ENCODE data around the gene EP400. TPM values are rescaled to one million over a fixed set of nuclear protein-coding genes. Genes with fewer than 3 reads are reported as not detected.

EP400 gene
- total RNA-seq, 1 experiment from 2014 or later = 60.5 TPM

DNA sequence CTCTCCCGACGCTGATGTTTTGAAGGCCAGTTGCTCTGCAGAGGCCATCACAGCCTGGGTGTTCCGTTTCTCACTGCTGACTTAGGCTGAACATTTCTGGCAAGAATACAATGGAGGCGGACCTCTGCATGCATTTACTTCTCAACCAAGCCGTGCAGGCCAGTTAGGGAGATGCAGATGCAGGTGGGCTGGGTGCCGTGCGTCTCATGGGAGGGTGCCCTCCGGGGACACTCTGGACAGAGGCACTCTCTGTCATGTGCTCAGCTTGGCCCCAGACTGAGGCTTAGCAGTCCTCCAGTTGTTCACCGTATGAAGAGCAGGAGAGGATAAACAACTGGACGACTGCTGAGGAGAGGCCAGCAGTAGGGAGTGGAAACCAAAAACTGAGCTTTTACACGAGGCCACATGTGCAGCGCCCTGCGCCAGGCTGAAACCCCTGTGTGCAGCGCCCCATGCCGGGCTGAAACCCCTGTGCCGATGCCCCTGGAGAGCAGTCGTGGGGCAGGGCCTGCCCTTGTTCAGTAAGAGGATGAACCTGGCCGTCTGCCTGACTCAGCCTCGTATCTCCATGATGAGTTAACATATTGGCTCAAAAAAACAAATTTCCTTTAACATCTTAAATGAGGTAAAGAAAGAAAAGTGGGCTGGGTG, 162.0 kb downstream of the EP400 start:
- H3K4me3 ChIP-seq (ENCODE audit: low read depth, low read length) = no peak overlapping the region

DNA sequence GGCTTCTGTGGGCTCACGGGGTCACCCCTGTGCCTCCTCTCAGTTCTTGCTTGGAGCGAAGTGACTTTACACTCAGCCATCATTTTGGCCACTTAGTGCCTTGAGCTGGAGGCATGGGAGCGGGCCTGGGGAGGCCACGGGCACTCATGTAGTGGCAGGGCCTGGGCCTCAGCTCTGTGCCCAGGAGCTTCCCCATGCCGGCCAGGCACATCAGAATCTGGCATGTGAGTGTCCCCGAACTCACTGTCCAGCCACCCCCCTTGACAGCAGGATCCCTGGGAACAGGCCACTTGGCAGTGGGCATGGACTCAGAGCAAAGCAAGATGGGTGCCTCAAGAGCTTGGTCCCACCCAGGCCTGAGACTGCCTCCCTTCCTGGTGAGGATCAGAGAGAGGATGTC, 164.9 kb downstream of the EP400 start:
- TF ChIP-seq, protein P1, sequence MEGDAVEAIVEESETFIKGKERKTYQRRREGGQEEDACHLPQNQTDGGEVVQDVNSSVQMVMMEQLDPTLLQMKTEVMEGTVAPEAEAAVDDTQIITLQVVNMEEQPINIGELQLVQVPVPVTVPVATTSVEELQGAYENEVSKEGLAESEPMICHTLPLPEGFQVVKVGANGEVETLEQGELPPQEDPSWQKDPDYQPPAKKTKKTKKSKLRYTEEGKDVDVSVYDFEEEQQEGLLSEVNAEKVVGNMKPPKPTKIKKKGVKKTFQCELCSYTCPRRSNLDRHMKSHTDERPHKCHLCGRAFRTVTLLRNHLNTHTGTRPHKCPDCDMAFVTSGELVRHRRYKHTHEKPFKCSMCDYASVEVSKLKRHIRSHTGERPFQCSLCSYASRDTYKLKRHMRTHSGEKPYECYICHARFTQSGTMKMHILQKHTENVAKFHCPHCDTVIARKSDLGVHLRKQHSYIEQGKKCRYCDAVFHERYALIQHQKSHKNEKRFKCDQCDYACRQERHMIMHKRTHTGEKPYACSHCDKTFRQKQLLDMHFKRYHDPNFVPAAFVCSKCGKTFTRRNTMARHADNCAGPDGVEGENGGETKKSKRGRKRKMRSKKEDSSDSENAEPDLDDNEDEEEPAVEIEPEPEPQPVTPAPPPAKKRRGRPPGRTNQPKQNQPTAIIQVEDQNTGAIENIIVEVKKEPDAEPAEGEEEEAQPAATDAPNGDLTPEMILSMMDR (IDR thresholded peaks at IDR 0.05; ENCODE audit: insufficient read depth in 1 of 2, low read depth in 1 of 2, low read length in 1 of 2, severe bottlenecking in 1 of 2, unreplicated experiment in 1 of 2) = no peak
- intact Hi-C loops (cut with micrococcal nuclease; ENCODE audit: unreplicated experiment) = loop anchor here (1.0 kb wide), 1 partner anchor 19 kb away; no protein-coding TSS in a partner anchor
- no peaks in the 10 kb centered on the region for H3K27me3 ChIP-seq (replicated peaks; ENCODE audit: control insufficient read depth, insufficient read depth, low read length)
- POLR2A ChIA-PET = no interaction called here
- no peaks in the 10 kb centered on the region for H3K4me1 Mint-ChIP-seq (ENCODE audit: low read depth, unreplicated experiment)
- CTCF ChIA-PET = no interaction called here
- peaks cover 18% of the 10 kb centered on the region for H3K36me3 Mint-ChIP-seq (ENCODE audit: insufficient read depth, unreplicated experiment)
- H3K36me3 ChIP-seq (ENCODE audit: control insufficient read depth, insufficient read depth, low read length) = no peaks in the 10 kb centered on the region; the same call in 1 of the 2 replicates
- H3K4me3 ChIP-seq (ENCODE audit: low read depth, low read length) = no peak overlapping the region
- H3K4me1 ChIP-seq = no peaks in the 10 kb centered on the region
- BruUV-seq (replicated peaks) = no TSS peak
- H3K27ac Mint-ChIP-seq (ENCODE audit: unreplicated experiment) = no peak overlapping the region
- no peak overlapping the region for H3K4me3 Mint-ChIP-seq (ENCODE audit: unreplicated experiment)
- no peaks in the 10 kb centered on the region for H3K27me3 Mint-ChIP-seq (ENCODE audit: insufficient read depth, unreplicated experiment)
- no peaks in the 10 kb centered on the region for H3K9me3 ChIP-seq
- H3K9me3 Mint-ChIP-seq (ENCODE audit: unreplicated experiment) = no peaks in the 10 kb centered on the region
- no peak for DNase-seq

More for the DNA sequence above, 162.0 kb downstream of the EP400 start:
- Mint-ChIP-seq H3K27ac (ENCODE audit: unreplicated experiment) (no peak overlapping the region), H3K36me3 (ENCODE audit: insufficient read depth, unreplicated experiment) (peaks cover 22% of the 10 kb centered on the region), H3K4me3 (ENCODE audit: unreplicated experiment) (no peak overlapping the region), H3K27me3 (ENCODE audit: insufficient read depth, unreplicated experiment) (no peaks in the 10 kb centered on the region), H3K9me3 (ENCODE audit: unreplicated experiment) (no peaks in the 10 kb centered on the region), H3K4me1 (ENCODE audit: low read depth, unreplicated experiment) (no peaks in the 10 kb centered on the region)
- H3K27me3 ChIP-seq (replicated peaks; ENCODE audit: control insufficient read depth, insufficient read depth, low read length) = no peaks in the 10 kb centered on the region
- no peaks in the 10 kb centered on the region; the same call in none of the 2 replicates for H3K36me3 ChIP-seq (ENCODE audit: control insufficient read depth, insufficient read depth, low read length)
- POLR2A ChIA-PET = no interaction called here
- no TSS peak for BruUV-seq (replicated peaks)
- CTCF ChIA-PET = interaction anchor here (0.7 kb wide), 1 partner anchor 147 kb away, joined by 3 read pairs; no protein-coding TSS in a partner anchor
- DNase-seq = no peak
- H3K4me1 ChIP-seq = no peaks in the 10 kb centered on the region
- TF ChIP-seq, protein P1 (IDR thresholded peaks at IDR 0.05; ENCODE audit: insufficient read depth in 1 of 2, low read depth in 1 of 2, low read length in 1 of 2, severe bottlenecking in 1 of 2, unreplicated experiment in 1 of 2) = no peak
- intact Hi-C loops (cut with micrococcal nuclease; ENCODE audit: unreplicated experiment) = no loop called here
- H3K9me3 ChIP-seq = no peaks in the 10 kb centered on the region

DNA sequence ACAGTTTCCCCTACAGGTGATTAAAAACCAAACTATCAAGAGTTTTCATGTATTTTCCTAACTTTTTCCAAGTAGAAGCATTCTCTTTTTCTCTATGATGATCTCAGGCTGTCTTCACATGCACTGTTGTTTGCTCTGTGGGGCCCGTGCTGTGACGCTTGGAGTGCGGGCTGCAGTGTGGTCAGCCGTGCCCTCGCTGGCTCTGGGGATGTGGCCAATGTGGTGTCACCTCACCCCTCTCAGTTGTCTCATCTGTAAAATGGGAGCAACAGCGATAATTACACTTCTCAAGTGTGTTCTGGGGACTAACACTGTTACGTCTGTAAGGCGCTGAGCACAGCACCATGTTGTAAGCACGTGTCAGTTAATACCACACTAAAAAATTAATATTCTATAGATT, 165.8 kb downstream of the EP400 start:
- Histone ChIP-seq H3K36me3 (ENCODE audit: control insufficient read depth, insufficient read depth, low read length) (no peaks in the 10 kb centered on the region; the same call in 1 of the 2 replicates), H3K27me3 (replicated peaks; ENCODE audit: control insufficient read depth, insufficient read depth, low read length) (no peaks in the 10 kb centered on the region), H3K4me1 (no peaks in the 10 kb centered on the region), H3K9me3 (no peaks in the 10 kb centered on the region), H3K4me3 (ENCODE audit: low read depth, low read length) (no peak overlapping the region)
- POLR2A ChIA-PET = no interaction called here
- CTCF ChIA-PET = no interaction called here
- TF ChIP-seq, protein P1 (IDR thresholded peaks at IDR 0.05; ENCODE audit: insufficient read depth in 1 of 2, low read depth in 1 of 2, low read length in 1 of 2, severe bottlenecking in 1 of 2, unreplicated experiment in 1 of 2) = no peak
- H3K9me3 Mint-ChIP-seq (ENCODE audit: unreplicated experiment) = no peaks in the 10 kb centered on the region
- peaks cover 13% of the 10 kb centered on the region for H3K36me3 Mint-ChIP-seq (ENCODE audit: insufficient read depth, unreplicated experiment)
- no peaks in the 10 kb centered on the region for H3K4me1 Mint-ChIP-seq (ENCODE audit: low read depth, unreplicated experiment)
- BruUV-seq (replicated peaks) = no TSS peak
- DNase-seq = no peak
- H3K4me3 Mint-ChIP-seq (ENCODE audit: unreplicated experiment) = no peak overlapping the region
- intact Hi-C loops (cut with micrococcal nuclease; ENCODE audit: unreplicated experiment) = loop anchor here (1.0 kb wide), 1 partner anchor 20 kb away; no protein-coding TSS in a partner anchor
- H3K27me3 Mint-ChIP-seq (ENCODE audit: insufficient read depth, unreplicated experiment) = no peaks in the 10 kb centered on the region
- H3K27ac Mint-ChIP-seq (ENCODE audit: unreplicated experiment) = no peak overlapping the region

All from Caco-2 (cell line).